ENCODE measurements around the gene FNDC11.
A peak's percentile ranks its signal among the peaks of the same experiment; 100 is the strongest.
"Not testable (repeated sequence)": the region's sequence is repeated elsewhere in the genome, so short reads cannot be mapped to it uniquely, and the experiment has no call there.

Gene FNDC11

GRCh38 chr20:63559485-63560332, 5.8 kb downstream of the FNDC11 start:
- H3K4me1 Mint-ChIP-seq (ENCODE audit: low read depth); H3K27me3 Mint-ChIP-seq (ENCODE audit: low read depth); H3K27ac Mint-ChIP-seq; DNase-seq (ENCODE audit: low spot score); H3K9me3 Mint-ChIP-seq; H3K36me3 Mint-ChIP-seq (ENCODE audit: low read depth); H3K4me3 Mint-ChIP-seq: not testable (repeated sequence)

- Mint-ChIP-seq H3K4me3 (no peak overlapping the region), H3K4me1 (ENCODE audit: low read depth) (no peaks in the 10 kb centered on the region), H3K27ac (no peak overlapping the region), H3K36me3 (ENCODE audit: low read depth) (peaks cover 7% of the 10 kb centered on the region), H3K27me3 (ENCODE audit: low read depth) (no peaks in the 10 kb centered on the region), H3K9me3 (no peaks in the 10 kb centered on the region)
- DNase-seq (ENCODE audit: low spot score), result no peak
These were observed 6.4 kb downstream of the FNDC11 start for GRCh38 chr20:63560333-63560805.

GRCh38 chr20:63560856-63561609, 7.1 kb downstream of the FNDC11 start:
- H3K9me3 Mint-ChIP-seq, result no peaks in the 10 kb centered on the region
- no peak overlapping the region for H3K4me3 Mint-ChIP-seq
- H3K27ac Mint-ChIP-seq, result no peak overlapping the region
- H3K27me3 Mint-ChIP-seq (ENCODE audit: low read depth), result no peaks in the 10 kb centered on the region
- H3K36me3 Mint-ChIP-seq (ENCODE audit: low read depth), result peaks cover 8% of the 10 kb centered on the region
- DNase-seq (ENCODE audit: low spot score), result no peak
- no peaks in the 10 kb centered on the region for H3K4me1 Mint-ChIP-seq (ENCODE audit: low read depth)

- Mint-ChIP-seq H3K9me3 (no peaks in the 10 kb centered on the region), H3K4me3 (no peak overlapping the region), H3K36me3 (ENCODE audit: low read depth) (peaks cover 8% of the 10 kb centered on the region), H3K27me3 (ENCODE audit: low read depth) (no peaks in the 10 kb centered on the region), H3K4me1 (ENCODE audit: low read depth) (no peaks in the 10 kb centered on the region), H3K27ac (no peak overlapping the region)
- DNase-seq (ENCODE audit: low spot score), result no peak
These were observed 7.9 kb downstream of the FNDC11 start for GRCh38 chr20:63561624-63562396.

GRCh38 chr20:63562461-63563224, 8.7 kb downstream of the FNDC11 start:
- no peak for DNase-seq (ENCODE audit: low spot score)
- no peak overlapping the region for H3K4me3 Mint-ChIP-seq
- no peaks in the 10 kb centered on the region for H3K9me3 Mint-ChIP-seq
- no peaks in the 10 kb centered on the region for H3K27me3 Mint-ChIP-seq (ENCODE audit: low read depth)
- no peak overlapping the region for H3K27ac Mint-ChIP-seq
- H3K36me3 Mint-ChIP-seq (ENCODE audit: low read depth), result peaks cover 8% of the 10 kb centered on the region
- H3K4me1 Mint-ChIP-seq (ENCODE audit: low read depth), result peaks cover 3% of the 10 kb centered on the region

DNA sequence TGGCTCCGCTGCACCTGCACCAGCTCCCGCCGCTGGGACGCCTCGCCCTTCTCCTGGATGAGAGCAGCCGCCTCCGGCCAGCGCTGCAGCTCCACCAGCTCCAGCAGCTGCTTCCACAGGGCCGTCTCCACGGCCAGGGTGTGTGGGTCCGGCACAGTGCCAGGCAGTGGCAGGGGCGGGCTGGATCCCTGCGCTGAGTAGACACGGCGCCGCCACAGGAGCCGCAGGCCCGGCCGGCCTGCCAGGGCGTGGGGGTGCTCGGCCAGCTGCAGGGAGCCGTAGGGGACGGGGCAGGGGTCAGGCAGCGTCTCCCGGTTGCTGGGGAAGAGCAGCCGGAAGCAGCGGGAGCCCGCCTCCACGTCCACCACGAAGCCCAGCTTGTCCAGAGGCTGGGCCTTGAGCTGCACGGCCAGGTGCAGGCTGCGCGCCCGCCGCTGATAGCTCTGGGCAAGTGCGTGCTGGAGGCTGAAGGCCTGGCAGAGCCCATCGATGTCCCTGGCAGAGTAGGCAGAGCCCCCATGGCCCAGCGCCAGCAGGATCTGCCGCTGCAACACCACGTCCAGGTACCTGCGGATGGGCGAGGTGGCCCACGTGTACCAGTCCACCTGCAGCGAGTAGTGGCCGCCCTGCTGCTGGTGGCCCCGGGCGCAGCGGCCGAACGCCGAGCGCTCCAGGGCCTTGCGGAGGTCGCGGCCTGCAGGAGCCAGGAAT, 9.4 kb downstream of the FNDC11 start:
- no peak overlapping the region for H3K27ac Mint-ChIP-seq

DNA sequence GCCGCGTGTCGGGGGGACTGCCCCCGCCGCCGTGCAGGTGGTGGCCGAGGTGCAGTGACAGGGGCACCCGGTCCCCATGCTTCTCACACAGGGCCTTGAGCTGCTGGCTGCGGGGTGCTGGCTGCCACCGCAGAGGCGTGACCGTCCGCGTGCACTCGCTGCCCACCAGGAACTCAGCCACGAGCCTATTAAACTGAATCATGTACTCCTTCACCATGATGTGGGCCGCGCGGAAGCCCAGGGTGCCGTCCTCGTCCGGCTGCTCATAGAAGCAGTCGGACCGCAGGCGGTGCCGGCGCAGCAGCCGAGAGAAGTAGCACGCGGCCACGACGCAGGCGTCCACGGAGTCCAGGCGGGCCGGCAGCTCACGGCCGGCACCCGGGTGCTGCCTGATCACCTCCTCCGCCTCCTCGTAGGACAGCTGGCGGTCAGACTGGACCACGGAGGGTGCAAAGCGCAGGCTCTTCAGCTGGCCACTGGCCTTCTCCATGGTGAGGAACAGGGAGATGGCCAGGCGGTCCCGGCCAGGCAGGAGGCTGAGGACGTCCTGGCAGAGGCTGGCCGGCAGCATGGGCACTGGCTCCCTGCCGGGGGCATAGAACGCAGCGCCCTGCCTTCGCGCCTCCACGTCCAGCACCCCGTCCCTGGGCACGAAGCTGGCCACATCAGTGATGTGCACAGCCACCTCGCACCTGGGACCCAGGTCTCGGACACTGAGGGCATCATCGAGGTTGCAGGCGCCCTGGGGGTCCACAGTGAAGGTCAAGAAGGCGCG, 10.3 kb downstream of the FNDC11 start:
- Mint-ChIP-seq H3K4me3 (no peak overlapping the region), H3K9me3 (no peaks in the 10 kb centered on the region), H3K36me3 (ENCODE audit: low read depth) (peaks cover 11% of the 10 kb centered on the region), H3K27ac (no peak overlapping the region), H3K4me1 (ENCODE audit: low read depth) (peaks cover 10% of the 10 kb centered on the region), H3K27me3 (ENCODE audit: low read depth) (peaks cover 2% of the 10 kb centered on the region)
- DNase-seq (ENCODE audit: low spot score), result no peak

More for the DNA sequence above, 9.4 kb downstream of the FNDC11 start:
- Mint-ChIP-seq H3K4me3 (no peak overlapping the region), H3K4me1 (ENCODE audit: low read depth) (peaks cover 10% of the 10 kb centered on the region), H3K9me3 (no peaks in the 10 kb centered on the region), H3K36me3 (ENCODE audit: low read depth) (peaks cover 12% of the 10 kb centered on the region), H3K27me3 (ENCODE audit: low read depth) (no peaks in the 10 kb centered on the region)
- no peak for DNase-seq (ENCODE audit: low spot score)

GRCh38 chr20:63565021-63565698, 11.2 kb downstream of the FNDC11 start:
- Mint-ChIP-seq H3K27me3 (ENCODE audit: low read depth) (peaks cover 4% of the 10 kb centered on the region), H3K36me3 (ENCODE audit: low read depth) (peaks cover 12% of the 10 kb centered on the region), H3K4me1 (ENCODE audit: low read depth) (peaks cover 10% of the 10 kb centered on the region), H3K4me3 (no peak overlapping the region), H3K9me3 (no peaks in the 10 kb centered on the region), H3K27ac (no peak overlapping the region)
- DNase-seq (ENCODE audit: low spot score), result no peak

GRCh38 chr20:63565699-63566335, 11.9 kb downstream of the FNDC11 start:
- DNase-seq (ENCODE audit: low spot score), result no peak
- peaks cover 4% of the 10 kb centered on the region for H3K27me3 Mint-ChIP-seq (ENCODE audit: low read depth)
- no peak overlapping the region for H3K27ac Mint-ChIP-seq
- peaks cover 10% of the 10 kb centered on the region for H3K4me1 Mint-ChIP-seq (ENCODE audit: low read depth)
- peaks cover 8% of the 10 kb centered on the region for H3K36me3 Mint-ChIP-seq (ENCODE audit: low read depth)
- no peaks in the 10 kb centered on the region for H3K9me3 Mint-ChIP-seq
- H3K4me3 Mint-ChIP-seq, result no peak overlapping the region

DNA sequence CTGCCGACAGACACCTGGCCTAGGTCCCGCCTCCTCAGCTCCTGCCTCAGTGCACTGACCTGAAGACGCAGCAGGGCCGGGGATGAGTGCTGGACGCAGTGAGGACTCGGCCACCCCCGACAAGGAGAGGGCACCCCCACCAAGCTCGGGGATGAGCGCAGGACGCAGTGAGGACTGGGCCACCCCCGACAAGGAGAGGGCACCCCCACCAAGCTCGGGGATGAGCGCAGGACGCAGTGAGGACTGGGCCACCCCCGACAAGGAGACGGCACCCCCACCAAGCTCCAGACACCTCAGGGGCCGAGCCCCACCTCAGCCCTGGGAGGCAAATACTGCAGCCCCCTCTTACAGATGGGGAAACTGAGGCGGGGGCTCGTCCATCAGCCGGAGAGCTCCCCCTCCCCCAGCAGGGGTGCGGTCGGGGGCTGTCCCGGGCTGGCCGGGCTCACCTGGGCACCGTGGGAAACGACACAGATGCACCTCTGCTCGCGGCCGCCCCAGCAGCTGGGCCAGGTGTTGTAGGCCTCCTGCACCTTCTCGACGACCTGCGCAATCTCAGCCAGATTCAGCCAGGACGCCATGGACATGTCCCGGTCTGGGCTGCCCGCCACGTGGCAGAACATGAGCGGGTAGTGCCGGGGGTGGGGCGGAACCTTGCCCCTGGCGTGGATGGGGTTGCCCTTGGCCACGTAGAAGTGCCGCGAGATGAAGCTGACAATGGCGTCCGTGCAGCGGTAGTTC, 12.6 kb downstream of the FNDC11 start:
- H3K4me3 Mint-ChIP-seq, result no peak overlapping the region
- H3K36me3 Mint-ChIP-seq (ENCODE audit: low read depth), result peaks cover 6% of the 10 kb centered on the region
- peaks cover 4% of the 10 kb centered on the region for H3K27me3 Mint-ChIP-seq (ENCODE audit: low read depth)
- no peak for DNase-seq (ENCODE audit: low spot score)
- no peaks in the 10 kb centered on the region for H3K9me3 Mint-ChIP-seq
- H3K4me1 Mint-ChIP-seq (ENCODE audit: low read depth), result peaks cover 10% of the 10 kb centered on the region
- no peak overlapping the region for H3K27ac Mint-ChIP-seq

DNA sequence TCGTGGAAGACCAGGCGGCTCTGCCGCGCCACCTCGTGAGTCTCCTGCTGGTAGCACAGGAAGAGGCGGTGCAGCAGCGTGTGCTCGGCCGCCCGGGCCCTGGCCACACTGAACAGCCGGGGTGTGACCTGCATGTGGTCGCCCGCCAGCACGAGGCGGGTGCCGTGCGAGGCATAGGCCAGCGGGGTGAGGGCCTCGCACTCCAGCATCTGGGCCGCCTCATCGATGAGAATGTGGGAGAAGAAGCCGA, 13.1 kb downstream of the FNDC11 start:
- Mint-ChIP-seq H3K4me1 (ENCODE audit: low read depth) (peaks cover 10% of the 10 kb centered on the region), H3K4me3 (peak overlapping the region; percentile 77), H3K9me3 (no peaks in the 10 kb centered on the region), H3K27ac (no peak overlapping the region), H3K27me3 (ENCODE audit: low read depth) (peaks cover 4% of the 10 kb centered on the region), H3K36me3 (ENCODE audit: low read depth) (peaks cover 6% of the 10 kb centered on the region)
- DNase-seq (ENCODE audit: low spot score), result no peak
